ENCODE measurements around the gene ANKRD44.

GRCh38 chr2:197071213-197071612, 239.4 kb downstream of the ANKRD44 start:
- TF ChIP-seq CTCF (IDR thresholded peaks at IDR 0.05): no peak
- TF ChIP-seq ZFX (IDR thresholded peaks at IDR 0.05; ENCODE audit: borderline replicate concordance): no peak

All from 22Rv1 (cell line).